PC-9 (cell line): Measurements from ENCODE around the gene LRCH4. TPM values are rescaled to one million over a fixed set of nuclear protein-coding genes. Genes with fewer than 3 reads are reported as not detected.

ENCODE experiments used
- BruUV-seq: library from RNA; stranded (reverse); fragments of 400-500 nt; replicated peaks from 2 replicates; lab custom pipeline; 2021; lab: Mats Ljungman, UMichigan
- CTCF ChIA-PET: fragments of 300-600 bp; sonication (Branson Sonifier 250); formaldehyde crosslinking; loops from one replicate; lab custom pipeline; 2022; ENCODE audit warnings: antibody characterized with exemption; lab: Charles Lee
- POLR2A ChIA-PET: fragments of 300-600 bp; sonication (Branson Sonifier 250); formaldehyde crosslinking; loops from one replicate; lab custom pipeline; 2022; ENCODE audit warnings: antibody characterized with exemption; ENCODE audit not compliant: unreplicated experiment; lab: Charles Lee
- DNase-seq, 2 experiments: peaks; one replicate each; pipeline versions ENCODE4 v3.0.0 to v3.0.0-alpha.2; 2015 to 2022; ENCODE audit warnings: mixed read lengths in 1 of 2
- H2AFZ ChIP-seq: fragments of 200-600 bp; sonication (generic); 2 replicates; pipeline ENCODE4 v1.8.1; 2017; ENCODE audit warnings: antibody characterized with exemption
- H3F3A ChIP-seq: fragments of 200-600 bp; sonication (generic); 2 replicates; pipeline ENCODE4 v1.8.1; 2017; ENCODE audit warnings: antibody characterized with exemption, mild to moderate bottlenecking, low read depth; ENCODE audit not compliant: insufficient read depth
- H3K27ac ChIP-seq: fragments of 200-600 bp; sonication (generic); 2 replicates; pipeline ENCODE4 v1.6.1; 2016; ENCODE audit warnings: mixed run types
- H3K27me3 ChIP-seq: fragments of 200-600 bp; sonication (generic); 2 replicates; pipeline ENCODE4 v1.6.1; 2016; ENCODE audit warnings: low read depth, mixed run types; ENCODE audit not compliant: insufficient read depth
- H3K36me3 ChIP-seq: fragments of 200-600 bp; sonication (generic); 2 replicates; pipeline ENCODE4 v1.6.1; 2016; ENCODE audit warnings: low read depth, mixed run types
- H3K4me1 ChIP-seq: fragments of 200-600 bp; sonication (generic); replicated peaks from 2 replicates; pipeline ENCODE4 v1.6.1; 2016; ENCODE audit warnings: mixed run types; ENCODE audit not compliant: insufficient read depth
- H3K4me2 ChIP-seq: fragments of 200-600 bp; sonication (generic); 2 replicates; pipeline ENCODE4 v1.6.1; 2017; ENCODE audit warnings: mixed run types
- H3K4me3 ChIP-seq: fragments of 200-600 bp; sonication (generic); 2 replicates; pipeline ENCODE4 v1.6.1; 2016; ENCODE audit warnings: mixed run types
- H3K79me2 ChIP-seq: fragments of 200-600 bp; sonication (generic); 2 replicates; pipeline ENCODE4 v1.6.1; 2017; ENCODE audit warnings: low read depth, mixed run types
- H3K9me2 ChIP-seq: fragments of 200-600 bp; sonication (generic); 2 replicates; pipeline ENCODE4 v1.8.1; 2017; ENCODE audit warnings: mild to moderate bottlenecking; ENCODE audit not compliant: insufficient read depth
- H3K9me3 ChIP-seq: fragments of 200-600 bp; sonication (generic); 2 replicates; pipeline ENCODE4 v1.8.1; 2016; ENCODE audit warnings: low read depth; ENCODE audit not compliant: insufficient read depth
- H4K20me1 ChIP-seq: fragments of 200-600 bp; sonication (generic); 2 replicates; pipeline ENCODE4 v1.8.1; 2017; ENCODE audit not compliant: insufficient read depth
- CTCF ChIP-seq: fragments of 200-600 bp; sonication (generic); conservative IDR thresholded peaks from 2 replicates; pipeline ENCODE4 v1.6.1; 2017; ENCODE audit warnings: mixed run types, antibody characterized with exemption, mild to moderate bottlenecking, moderate library complexity
- EZH2 ChIP-seq: fragments of 200-600 bp; sonication (generic); IDR thresholded peaks from 2 replicates; pipeline ENCODE4 v1.8.0; 2017; ENCODE audit warnings: antibody characterized with exemption, low read depth
- intact Hi-C: fragments of 100-400 bp; cut with micrococcal nuclease; formaldehyde crosslinking; loops from one replicate; pipeline ENCODE4 v1.10.0; 2022; ENCODE audit not compliant: unreplicated experiment
- total RNA-seq: library from RNA; stranded (reverse); gene quantifications from 2 replicates; pipeline ENCODE4 v1.2.3, GENCODE V29; 2021

The LRCH4 gene
- total RNA-seq, 1 experiment from 2014 or later = 89.6 TPM

DNA sequence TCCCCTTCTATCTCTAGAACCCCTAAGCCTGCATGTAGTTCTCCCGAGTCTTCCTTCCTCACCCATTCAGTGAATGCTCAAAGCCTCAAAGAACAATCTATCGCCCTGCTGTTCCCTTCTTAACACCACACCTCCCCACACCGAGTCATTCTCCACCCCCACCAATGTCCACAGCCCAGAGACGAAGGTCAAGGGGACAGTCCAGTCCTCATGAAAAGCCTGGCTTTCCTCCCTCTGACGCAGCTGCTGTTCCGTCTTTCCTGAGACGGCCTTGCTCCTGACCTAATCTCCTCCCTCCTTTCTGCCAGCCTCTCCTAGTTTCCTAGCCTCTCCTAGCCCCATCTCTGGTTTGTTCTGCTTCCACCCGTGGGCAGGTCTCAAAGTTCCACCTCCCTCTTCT, 35.6 kb upstream of the LRCH4 start:
- POLR2A ChIA-PET = interaction anchor here (0.7 kb wide), 1 partner anchor 48 kb away, joined by 3 read pairs; no protein-coding TSS in a partner anchor

DNA sequence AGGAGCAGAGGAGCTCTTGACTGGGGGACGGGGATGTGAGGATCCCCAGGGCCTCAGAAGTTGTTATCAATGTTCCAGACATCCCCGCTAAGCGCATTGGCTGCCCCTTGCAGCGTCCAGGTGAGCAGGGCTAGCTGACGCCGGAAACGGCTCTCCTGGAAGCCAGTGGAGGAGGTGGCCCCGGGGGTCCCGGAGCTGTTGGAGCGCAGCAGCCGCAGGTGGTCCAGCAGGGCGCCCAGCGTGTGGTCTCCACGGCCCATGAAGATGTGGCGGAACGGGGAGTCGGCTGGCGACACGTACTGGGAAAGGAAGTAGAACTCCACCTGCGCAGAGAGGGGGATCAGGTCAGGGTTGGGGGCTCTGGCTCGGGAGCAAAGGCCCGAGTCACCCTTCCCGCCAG, 34.9 kb upstream of the LRCH4 start:
- intact Hi-C loops = no loop called here
- H3F3A ChIP-seq = peaks cover 5% of the 10 kb centered on the region; the same call in 1 of the 2 replicates
- no peaks in the 10 kb centered on the region for H3K9me2 ChIP-seq
- no peaks in the 10 kb centered on the region for H3K79me2 ChIP-seq
- H3K36me3 ChIP-seq = no peaks in the 10 kb centered on the region
- ChIA-PET POLR2A (interaction anchor here (0.6 kb wide), 1 partner anchor 33 kb away, joined by 7 read pairs; no protein-coding TSS in a partner anchor), CTCF (interaction anchor here (0.6 kb wide), 1 partner anchor 163 kb away, joined by 3 read pairs; no protein-coding TSS in a partner anchor)
- no peak overlapping the region for H3K27ac ChIP-seq
- no peaks in the 10 kb centered on the region for H3K27me3 ChIP-seq
- no peak overlapping the region for H3K4me3 ChIP-seq
- no peak for DNase-seq
- no peak overlapping the region for H2AFZ ChIP-seq
- no peaks in the 10 kb centered on the region for H3K4me1 ChIP-seq
- no peak for TF ChIP-seq EZH2
- no peak for TF ChIP-seq CTCF
- no peaks in the 10 kb centered on the region for H3K9me3 ChIP-seq
- BruUV-seq = no TSS peak
- no peak overlapping the region for H3K4me2 ChIP-seq
- H4K20me1 ChIP-seq = no peaks in the 10 kb centered on the region

More for the DNA sequence above, 35.6 kb upstream of the LRCH4 start:
- Histone ChIP-seq H2AFZ (no peak overlapping the region), H3K9me2 (no peaks in the 10 kb centered on the region), H3F3A (peaks cover 7% of the 10 kb centered on the region; the same call in 1 of the 2 replicates), H3K27ac (no peak overlapping the region), H3K4me2 (no peak overlapping the region), H3K27me3 (no peaks in the 10 kb centered on the region), H3K4me3 (no peak overlapping the region), H3K36me3 (no peaks in the 10 kb centered on the region), H4K20me1 (no peaks in the 10 kb centered on the region), H3K9me3 (no peaks in the 10 kb centered on the region), H3K4me1 (peaks cover 4% of the 10 kb centered on the region; the same call in 1 of the 2 replicates), H3K79me2 (no peaks in the 10 kb centered on the region)
- BruUV-seq = no TSS peak
- intact Hi-C loops = no loop called here
- no peak for DNase-seq
- CTCF ChIA-PET = no interaction called here
- TF ChIP-seq CTCF (no peak), EZH2 (no peak)

DNA sequence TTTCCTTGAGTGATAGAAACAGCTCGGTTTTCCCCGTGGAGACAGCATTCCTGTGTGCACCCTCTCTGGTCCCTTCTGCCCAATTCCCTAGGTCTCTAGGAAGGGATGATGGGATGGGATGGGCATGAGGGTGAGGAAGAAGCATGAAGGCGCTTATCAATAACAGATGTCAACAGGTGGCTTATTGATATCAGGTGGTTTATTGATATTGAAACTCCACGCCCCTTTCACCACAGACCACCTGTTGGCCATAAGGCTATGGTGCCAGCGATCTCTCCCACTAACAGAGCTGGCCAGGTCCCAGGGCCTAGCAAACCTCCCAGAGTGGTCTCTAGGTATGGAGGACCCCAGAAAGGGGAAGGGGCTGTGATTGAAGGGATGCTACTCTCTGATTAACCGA, 34.3 kb upstream of the LRCH4 start:
- Histone ChIP-seq H3K79me2 (no peaks in the 10 kb centered on the region), H3K9me3 (no peaks in the 10 kb centered on the region), H3K4me2 (no peak overlapping the region), H3K27ac (no peak overlapping the region), H3K36me3 (no peaks in the 10 kb centered on the region), H3K9me2 (no peaks in the 10 kb centered on the region), H3K4me3 (no peak overlapping the region), H3K27me3 (no peaks in the 10 kb centered on the region), H3K4me1 (no peaks in the 10 kb centered on the region), H4K20me1 (no peaks in the 10 kb centered on the region), H2AFZ (no peak overlapping the region), H3F3A (no peaks in the 10 kb centered on the region)
- CTCF ChIA-PET = interaction anchor here (0.6 kb wide), 1 partner anchor 163 kb away, joined by 3 read pairs; no protein-coding TSS in a partner anchor
- TF ChIP-seq EZH2 = no peak
- no peak for TF ChIP-seq CTCF
- intact Hi-C loops = no loop called here
- POLR2A ChIA-PET = interaction anchor here (0.6 kb wide), 1 partner anchor 34 kb away, joined by 7 read pairs; no protein-coding TSS in a partner anchor
- no peak for DNase-seq
- no TSS peak for BruUV-seq
